H1 (cell line): ENCODE results near the gene CUBN.

Experiments
- ASH2L ChIP-seq: fragments of 200-600, 300-600 bp; sonication (generic); IDR thresholded peaks from one replicate; pipeline ENCODE4 v1.7.1; 2017; ENCODE audit warnings: low read length
- CREB1 ChIP-seq: IDR thresholded peaks from 2 replicates; pipeline ENCODE4 v1.6.1; 2012; ENCODE audit warnings: inconsistent platforms
- GTF2F1 ChIP-seq: IDR thresholded peaks from 2 replicates; pipeline ENCODE4 v1.6.1; 2012; ENCODE audit warnings: low read depth, low read length, improper control_type of control experiment, borderline replicate concordance
- POLR2A ChIP-seq, 2 experiments: IDR thresholded peaks; 1 replicate in 1 of 2; 2 replicates in 1 of 2; pipeline ENCODE4 v1.6.1; 2011; ENCODE audit warnings: low read depth in 2 of 2, low read length in 2 of 2, mild to moderate bottlenecking in 2 of 2; ENCODE audit errors: control extremely low read depth in 1 of 2
- POLR2AphosphoS5 ChIP-seq: IDR thresholded peaks from 2 replicates; pipeline ENCODE4 v1.6.1; 2011; ENCODE audit warnings: low read depth, low read length
- RAD21 ChIP-seq, 2 experiments: IDR thresholded peaks in 1 of 2; conservative IDR thresholded peaks in 1 of 2; 2 replicates each; pipeline ENCODE4 v1.6.1; 2011; ENCODE audit warnings: low read depth in 2 of 2, low read length in 2 of 2, improper control_type of control experiment in 1 of 2, inconsistent platforms in 1 of 2, mild to moderate bottlenecking in 1 of 2, moderate library complexity in 1 of 2
- RBBP5 ChIP-seq: IDR thresholded peaks from 2 replicates; pipeline ENCODE4 v1.7.1; 2012; ENCODE audit warnings: low read depth, mild to moderate bottlenecking, inconsistent platforms, low read length, moderate library complexity, borderline replicate concordance
- TF ChIP-seq, protein P1 (sequence below), 3 experiments: IDR thresholded peaks; 1 replicate in 2 of 3; 2 replicates in 1 of 3; pipeline versions ENCODE4 v1.5.1 to v1.6.1; 2011; ENCODE audit warnings: low read length in 3 of 3, mild to moderate bottlenecking in 3 of 3, inconsistent platforms in 2 of 3, low read depth in 1 of 3, moderate library complexity in 1 of 3; ENCODE audit not compliant: insufficient read depth in 1 of 3; ENCODE audit errors: control extremely low read depth in 1 of 3

DNA sequence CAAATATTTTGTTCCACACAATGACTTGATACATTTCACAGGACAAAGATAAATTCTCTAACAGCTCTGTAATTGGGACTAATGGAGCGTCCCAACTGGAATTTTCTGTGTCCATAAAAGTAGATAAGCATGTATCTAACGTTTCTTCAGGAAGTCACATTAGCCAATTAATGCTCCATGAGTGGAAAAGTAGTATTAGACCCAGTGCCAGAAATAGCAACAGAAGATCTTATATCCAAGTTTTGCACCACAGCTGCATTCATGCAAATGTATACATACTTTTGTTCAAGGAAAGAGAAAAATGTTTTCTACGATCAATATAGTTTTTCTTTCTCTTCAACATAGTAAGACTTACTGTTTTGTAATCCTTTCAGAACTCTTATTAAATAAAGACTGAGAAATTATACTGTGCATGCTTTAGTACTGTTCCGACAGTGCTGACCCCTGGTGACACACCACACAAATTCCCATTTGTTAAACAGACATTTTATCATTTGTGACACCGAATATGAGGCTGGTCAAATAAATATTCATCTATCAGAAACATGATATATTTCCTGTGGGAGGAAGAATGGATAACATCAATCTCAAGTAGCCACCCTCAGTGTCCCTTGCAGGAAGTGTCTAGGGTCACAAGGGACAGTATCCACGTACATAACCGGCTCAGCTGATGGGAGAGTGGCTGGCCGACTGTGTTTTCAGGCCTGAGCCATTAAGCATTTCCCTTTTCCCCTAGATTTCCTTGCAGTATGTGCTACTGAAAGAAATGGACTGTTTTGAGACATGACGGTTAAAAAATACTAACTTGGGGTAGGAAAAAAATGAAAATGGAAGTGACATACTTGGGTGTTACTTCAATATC lies 210.3 kb downstream of the CUBN start:
- TF ChIP-seq RBBP5, result no peak
- no peak for TF ChIP-seq RAD21 (IDR thresholded peaks at IDR 0.05 in 1 of 2, conservative IDR thresholded peaks at IDR 0.05 in 1 of 2; ENCODE audit: low read depth in 2 of 2, low read length in 2 of 2)
- TF ChIP-seq, protein P1, sequence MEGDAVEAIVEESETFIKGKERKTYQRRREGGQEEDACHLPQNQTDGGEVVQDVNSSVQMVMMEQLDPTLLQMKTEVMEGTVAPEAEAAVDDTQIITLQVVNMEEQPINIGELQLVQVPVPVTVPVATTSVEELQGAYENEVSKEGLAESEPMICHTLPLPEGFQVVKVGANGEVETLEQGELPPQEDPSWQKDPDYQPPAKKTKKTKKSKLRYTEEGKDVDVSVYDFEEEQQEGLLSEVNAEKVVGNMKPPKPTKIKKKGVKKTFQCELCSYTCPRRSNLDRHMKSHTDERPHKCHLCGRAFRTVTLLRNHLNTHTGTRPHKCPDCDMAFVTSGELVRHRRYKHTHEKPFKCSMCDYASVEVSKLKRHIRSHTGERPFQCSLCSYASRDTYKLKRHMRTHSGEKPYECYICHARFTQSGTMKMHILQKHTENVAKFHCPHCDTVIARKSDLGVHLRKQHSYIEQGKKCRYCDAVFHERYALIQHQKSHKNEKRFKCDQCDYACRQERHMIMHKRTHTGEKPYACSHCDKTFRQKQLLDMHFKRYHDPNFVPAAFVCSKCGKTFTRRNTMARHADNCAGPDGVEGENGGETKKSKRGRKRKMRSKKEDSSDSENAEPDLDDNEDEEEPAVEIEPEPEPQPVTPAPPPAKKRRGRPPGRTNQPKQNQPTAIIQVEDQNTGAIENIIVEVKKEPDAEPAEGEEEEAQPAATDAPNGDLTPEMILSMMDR (IDR thresholded peaks at IDR 0.05; ENCODE audit: control extremely low read depth in 1 of 3, insufficient read depth in 1 of 3, low read depth in 1 of 3, low read length in 3 of 3), result no peak
- TF ChIP-seq CREB1, result no peak
- no peak for TF ChIP-seq ASH2L
- TF ChIP-seq GTF2F1, result no peak
- TF ChIP-seq POLR2A (IDR thresholded peaks at IDR 0.05; ENCODE audit: control extremely low read depth in 1 of 2, low read depth in 2 of 2, low read length in 2 of 2), result no peak
- no peak for TF ChIP-seq POLR2AphosphoS5
